T-helper 17 cell (primary cell): Measurements from ENCODE around the gene TRAPPC2. TPM values are rescaled to one million over a fixed set of nuclear protein-coding genes. Genes with fewer than 3 reads are reported as not detected.
"Not testable (repeated sequence)": the region's sequence is repeated elsewhere in the genome, so short reads cannot be mapped to it uniquely, and the experiment has no call there.

Experiments
- ATAC-seq: fragments of 150-1000 bp; cut with Tn5 transposase; 2 replicates; pipeline ENCODE4 v1.10.0; 2021; ENCODE audit warnings: mild to moderate bottlenecking, moderate library complexity
- DNase-seq, 3 donors: peaks; one replicate each; pipeline versions ENCODE4 v3.0.0 to v3.0.0-alpha.2; 2020 to 2021
- H3K9me3 ChIP-seq: one replicate; pipeline ENCODE4 v1.7.0; 2013; ENCODE audit warnings: low read length, mild to moderate bottlenecking; ENCODE audit not compliant: control insufficient read depth, poor library complexity, severe bottlenecking
- H3K27ac Mint-ChIP-seq: one replicate; pipeline ENCODE4 v1.8.0; 2022; ENCODE audit warnings: mild to moderate bottlenecking, moderate library complexity, mixed read lengths
- H3K27me3 Mint-ChIP-seq: one replicate; pipeline ENCODE4 v1.8.0; 2022; ENCODE audit warnings: mixed read lengths
- H3K36me3 Mint-ChIP-seq: one replicate; pipeline ENCODE4 v1.8.0; 2022; ENCODE audit warnings: low read depth, mixed read lengths
- H3K4me1 Mint-ChIP-seq: one replicate; pipeline ENCODE4 v1.8.0; 2022; ENCODE audit warnings: mild to moderate bottlenecking, mixed read lengths
- H3K4me3 Mint-ChIP-seq: one replicate; pipeline ENCODE4 v1.8.0; 2022; ENCODE audit warnings: mild to moderate bottlenecking, moderate library complexity, mixed read lengths
- total RNA-seq, 4 donors: library from RNA in 2 of 4; stranded (reverse) in 2 of 4; gene quantifications; one replicate each; pipeline ENCODE4 v1.2.3 and lab custom pipeline; 2022 to 2026

TRAPPC2 gene
- total RNA-seq, 2 donors from 2014 or later = 31.9 to 35.8 TPM

GRCh38 chrX:13732246-13733067, 2.0 kb downstream of the TRAPPC2 start:
- peaks cover 33% of the 10 kb centered on the region for H3K4me1 Mint-ChIP-seq
- ATAC-seq = no peak
- H3K27me3 Mint-ChIP-seq = no peaks in the 10 kb centered on the region
- no peak for DNase-seq
- peaks cover 12% of the 10 kb centered on the region for H3K36me3 Mint-ChIP-seq
- H3K27ac Mint-ChIP-seq = peak overlapping the region; percentile 97
- no peaks in the 10 kb centered on the region for H3K9me3 ChIP-seq
- peak overlapping the region; percentile 69 for H3K4me3 Mint-ChIP-seq

GRCh38 chrX:13730523-13730922, 3.9 kb downstream of the TRAPPC2 start:
- H3K9me3 ChIP-seq, ATAC-seq, H3K27ac Mint-ChIP-seq, DNase-seq, H3K27me3 Mint-ChIP-seq, H3K4me3 Mint-ChIP-seq: not testable (repeated sequence)
- Mint-ChIP-seq H3K36me3 (peaks cover 13% of the 10 kb centered on the region), H3K4me1 (peaks cover 38% of the 10 kb centered on the region)

GRCh38 chrX:13726583-13726982, 7.8 kb downstream of the TRAPPC2 start:
- H3K9me3 ChIP-seq, DNase-seq, H3K36me3 Mint-ChIP-seq, H3K4me3 Mint-ChIP-seq, ATAC-seq, H3K27me3 Mint-ChIP-seq: not testable (repeated sequence)
- H3K27ac Mint-ChIP-seq = peak overlapping the region; percentile 78
- H3K4me1 Mint-ChIP-seq = peaks cover 27% of the 10 kb centered on the region

GRCh38 chrX:13724878-13725277, 9.5 kb downstream of the TRAPPC2 start:
- H3K27me3 Mint-ChIP-seq = not testable (repeated sequence)
- DNase-seq = peak; percentile 13 to 45 (median 29)
- ATAC-seq = peak; percentile 63

GRCh38 chrX:13721819-13722519, 12.5 kb downstream of the TRAPPC2 start:
- Mint-ChIP-seq H3K4me1 (peaks cover 24% of the 10 kb centered on the region), H3K36me3 (peaks cover 3% of the 10 kb centered on the region), H3K4me3 (no peak overlapping the region), H3K27me3 (no peaks in the 10 kb centered on the region), H3K27ac (peak overlapping the region; percentile 78)
- ATAC-seq (no peak), DNase-seq (no peak)
- H3K9me3 ChIP-seq = no peaks in the 10 kb centered on the region

More at GRCh38 chrX:13724878-13725277, 9.5 kb downstream of the TRAPPC2 start:
- not testable (repeated sequence) for H3K36me3 Mint-ChIP-seq, H3K9me3 ChIP-seq
- peak overlapping the region; percentile 78 for H3K27ac Mint-ChIP-seq
- peaks cover 26% of the 10 kb centered on the region for H3K4me1 Mint-ChIP-seq
- H3K4me3 Mint-ChIP-seq = peak overlapping the region; percentile 53

GRCh38 chrX:13721371-13721770, 13.0 kb downstream of the TRAPPC2 start:
- Mint-ChIP-seq H3K36me3 (peaks cover 3% of the 10 kb centered on the region), H3K4me3 (no peak overlapping the region), H3K27me3 (no peaks in the 10 kb centered on the region), H3K27ac (peak overlapping the region; percentile 78), H3K4me1 (peaks cover 21% of the 10 kb centered on the region)
- ATAC-seq (no peak), DNase-seq (no peak)
- H3K9me3 ChIP-seq = no peaks in the 10 kb centered on the region

- H3K36me3 Mint-ChIP-seq = peaks cover 3% of the 10 kb centered on the region
- no peaks in the 10 kb centered on the region for H3K27me3 Mint-ChIP-seq
- peaks cover 15% of the 10 kb centered on the region for H3K4me1 Mint-ChIP-seq
- H3K4me3 Mint-ChIP-seq = no peak overlapping the region
- DNase-seq (no peak), ATAC-seq (no peak)
- peak overlapping the region; percentile 81 for H3K27ac Mint-ChIP-seq
- H3K9me3 ChIP-seq = no peaks in the 10 kb centered on the region
Measured at GRCh38 chrX:13719192-13719856, 15.1 kb downstream of the TRAPPC2 start.

- H3K9me3 ChIP-seq = no peaks in the 10 kb centered on the region
- peak overlapping the region; percentile 81 for H3K27ac Mint-ChIP-seq
- H3K4me1 Mint-ChIP-seq = peaks cover 13% of the 10 kb centered on the region
- no peak overlapping the region for H3K4me3 Mint-ChIP-seq
- no peak for ATAC-seq
- DNase-seq = no peak
- no peaks in the 10 kb centered on the region for H3K27me3 Mint-ChIP-seq
- H3K36me3 Mint-ChIP-seq = no peaks in the 10 kb centered on the region
Measured at GRCh38 chrX:13717700-13718472, 16.5 kb downstream of the TRAPPC2 start.

GRCh38 chrX:13716905-13717304, 17.5 kb downstream of the TRAPPC2 start:
- peak; percentile 91 for ATAC-seq
- no peaks in the 10 kb centered on the region for H3K9me3 ChIP-seq
- Mint-ChIP-seq H3K36me3 (no peaks in the 10 kb centered on the region), H3K27ac (peak overlapping the region; percentile 81), H3K27me3 (no peaks in the 10 kb centered on the region), H3K4me1 (peaks cover 9% of the 10 kb centered on the region), H3K4me3 (peak overlapping the region; percentile 66)
- DNase-seq = peak; percentile 11 to 20 (median 15)

GRCh38 chrX:13716455-13716854, 18.0 kb downstream of the TRAPPC2 start:
- Mint-ChIP-seq H3K27ac (peak overlapping the region; percentile 81), H3K27me3 (no peaks in the 10 kb centered on the region), H3K4me3 (peak overlapping the region; percentile 33), H3K36me3 (no peaks in the 10 kb centered on the region), H3K4me1 (peaks cover 10% of the 10 kb centered on the region)
- DNase-seq = no peak
- peak; percentile 80 for ATAC-seq
- no peaks in the 10 kb centered on the region for H3K9me3 ChIP-seq

GRCh38 chrX:13711141-13711540, 23.3 kb downstream of the TRAPPC2 start:
- H3K4me1 Mint-ChIP-seq = peaks cover 2% of the 10 kb centered on the region
- ATAC-seq (no peak), DNase-seq (no peak)
- H3K27me3 Mint-ChIP-seq = no peaks in the 10 kb centered on the region
- no peak overlapping the region for H3K4me3 Mint-ChIP-seq
- H3K9me3 ChIP-seq = no peaks in the 10 kb centered on the region
- H3K36me3 Mint-ChIP-seq = peaks cover 2% of the 10 kb centered on the region
- H3K27ac Mint-ChIP-seq = no peak overlapping the region

GRCh38 chrX:13703589-13703988, 30.8 kb downstream of the TRAPPC2 start:
- Mint-ChIP-seq H3K27ac (peak overlapping the region; percentile 19), H3K4me1 (peaks cover 30% of the 10 kb centered on the region), H3K27me3 (no peaks in the 10 kb centered on the region), H3K36me3 (peaks cover 3% of the 10 kb centered on the region), H3K4me3 (no peak overlapping the region)
- ATAC-seq (no peak), DNase-seq (no peak)
- H3K9me3 ChIP-seq = no peaks in the 10 kb centered on the region
